ENCODE measurements around the gene SYNPR. TPM values are rescaled to one million over a fixed set of nuclear protein-coding genes. Genes with fewer than 3 reads are reported as not detected.

Gene SYNPR
- total RNA-seq, 1 experiment from 2014 or later: not detected

- H3K27ac Mint-ChIP-seq (ENCODE audit: unreplicated experiment): no peak overlapping the region
- peaks cover 3% of the 10 kb centered on the region for H3K27me3 Mint-ChIP-seq (ENCODE audit: insufficient read depth, unreplicated experiment)
- H3K36me3 ChIP-seq (ENCODE audit: control insufficient read depth, insufficient read depth, low read length): no peaks in the 10 kb centered on the region
- no peaks in the 10 kb centered on the region for H3K9me3 Mint-ChIP-seq (ENCODE audit: unreplicated experiment)
- no peaks in the 10 kb centered on the region for H3K4me1 Mint-ChIP-seq (ENCODE audit: low read depth, unreplicated experiment)
- intact Hi-C loops (cut with micrococcal nuclease; ENCODE audit: unreplicated experiment): no loop called here
- no peak for DNase-seq
- H3K4me3 ChIP-seq (ENCODE audit: low read depth, low read length): no peak overlapping the region
- no TSS peak for BruUV-seq (replicated peaks)
- H3K4me3 Mint-ChIP-seq (ENCODE audit: unreplicated experiment): no peak overlapping the region
- peaks cover 3% of the 10 kb centered on the region; the same call in 1 of the 2 replicates for H3K9me3 ChIP-seq
- TF ChIP-seq CTCF (IDR thresholded peaks at IDR 0.05; ENCODE audit: insufficient read depth in 1 of 2, low read depth in 1 of 2, low read length in 1 of 2, severe bottlenecking in 1 of 2, unreplicated experiment in 1 of 2): no peak
- no peaks in the 10 kb centered on the region for H3K27me3 ChIP-seq (replicated peaks; ENCODE audit: control insufficient read depth, insufficient read depth, low read length)
- POLR2A ChIA-PET: no interaction called here
- H3K36me3 Mint-ChIP-seq (ENCODE audit: insufficient read depth, unreplicated experiment): no peaks in the 10 kb centered on the region
- CTCF ChIA-PET: no interaction called here
- H3K4me1 ChIP-seq: no peaks in the 10 kb centered on the region
Measured at GRCh38 chr3:63482341-63482740, 204.2 kb downstream of the SYNPR start.

DNA sequence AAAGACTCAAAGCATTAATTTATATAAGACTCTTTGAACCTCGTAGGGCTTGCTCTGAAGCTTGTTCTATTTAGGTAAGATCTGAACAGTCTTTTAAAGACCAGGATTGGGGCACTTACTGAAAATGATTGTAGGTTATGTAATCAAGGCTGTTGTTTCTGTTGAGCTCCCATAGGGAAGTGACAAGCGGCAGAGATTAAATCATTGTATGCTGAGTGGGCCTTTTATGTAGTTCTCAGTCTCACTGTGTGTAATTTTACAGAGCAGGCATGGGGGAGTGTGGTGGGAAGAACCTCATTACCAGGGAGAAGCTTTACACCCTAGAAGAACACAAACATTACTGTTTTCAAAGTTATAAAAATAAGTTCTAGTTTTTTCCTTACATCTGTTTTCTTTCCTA, 214.4 kb downstream of the SYNPR start:
- BruUV-seq (replicated peaks): no TSS peak
- DNase-seq: no peak
- ChIA-PET CTCF (no interaction called here), POLR2A (no interaction called here)
- intact Hi-C loops (cut with micrococcal nuclease; ENCODE audit: unreplicated experiment): no loop called here
- no peaks in the 10 kb centered on the region for H3K36me3 ChIP-seq (ENCODE audit: control insufficient read depth, insufficient read depth, low read length)
- H3K9me3 ChIP-seq: no peaks in the 10 kb centered on the region
- H3K4me1 Mint-ChIP-seq (ENCODE audit: low read depth, unreplicated experiment): no peaks in the 10 kb centered on the region
- H3K4me3 Mint-ChIP-seq (ENCODE audit: unreplicated experiment): no peak overlapping the region
- H3K27me3 Mint-ChIP-seq (ENCODE audit: insufficient read depth, unreplicated experiment): peaks cover 5% of the 10 kb centered on the region
- H3K4me3 ChIP-seq (ENCODE audit: low read depth, low read length): no peak overlapping the region
- no peaks in the 10 kb centered on the region for H3K36me3 Mint-ChIP-seq (ENCODE audit: insufficient read depth, unreplicated experiment)
- TF ChIP-seq CTCF (IDR thresholded peaks at IDR 0.05; ENCODE audit: insufficient read depth in 1 of 2, low read depth in 1 of 2, low read length in 1 of 2, severe bottlenecking in 1 of 2, unreplicated experiment in 1 of 2): no peak
- H3K9me3 Mint-ChIP-seq (ENCODE audit: unreplicated experiment): no peaks in the 10 kb centered on the region
- H3K27me3 ChIP-seq (replicated peaks; ENCODE audit: control insufficient read depth, insufficient read depth, low read length): no peaks in the 10 kb centered on the region; the same call in 1 of the 2 replicates
- no peak overlapping the region for H3K27ac Mint-ChIP-seq (ENCODE audit: unreplicated experiment)
- H3K4me1 ChIP-seq: no peaks in the 10 kb centered on the region

- no peak for TF ChIP-seq CTCF (IDR thresholded peaks at IDR 0.05; ENCODE audit: insufficient read depth in 1 of 2, low read depth in 1 of 2, low read length in 1 of 2, severe bottlenecking in 1 of 2, unreplicated experiment in 1 of 2)
- Mint-ChIP-seq H3K9me3 (ENCODE audit: unreplicated experiment) (no peaks in the 10 kb centered on the region), H3K4me1 (ENCODE audit: low read depth, unreplicated experiment) (no peaks in the 10 kb centered on the region), H3K27me3 (ENCODE audit: insufficient read depth, unreplicated experiment) (peaks cover 5% of the 10 kb centered on the region), H3K4me3 (ENCODE audit: unreplicated experiment) (no peak overlapping the region), H3K27ac (ENCODE audit: unreplicated experiment) (no peak overlapping the region), H3K36me3 (ENCODE audit: insufficient read depth, unreplicated experiment) (no peaks in the 10 kb centered on the region)
- intact Hi-C loops (cut with micrococcal nuclease; ENCODE audit: unreplicated experiment): no loop called here
- CTCF ChIA-PET: no interaction called here
- H3K9me3 ChIP-seq: no peaks in the 10 kb centered on the region
- H3K36me3 ChIP-seq (ENCODE audit: control insufficient read depth, insufficient read depth, low read length): no peaks in the 10 kb centered on the region
- DNase-seq: no peak
- BruUV-seq (replicated peaks): no TSS peak
- H3K4me1 ChIP-seq: no peaks in the 10 kb centered on the region
- POLR2A ChIA-PET: no interaction called here
- no peaks in the 10 kb centered on the region; the same call in 1 of the 2 replicates for H3K27me3 ChIP-seq (replicated peaks; ENCODE audit: control insufficient read depth, insufficient read depth, low read length)
- H3K4me3 ChIP-seq (ENCODE audit: low read depth, low read length): no peak overlapping the region
Measured at GRCh38 chr3:63493101-63493500, 215.0 kb downstream of the SYNPR start.
